ENCODE results near the gene CYB5D1.

DNA sequence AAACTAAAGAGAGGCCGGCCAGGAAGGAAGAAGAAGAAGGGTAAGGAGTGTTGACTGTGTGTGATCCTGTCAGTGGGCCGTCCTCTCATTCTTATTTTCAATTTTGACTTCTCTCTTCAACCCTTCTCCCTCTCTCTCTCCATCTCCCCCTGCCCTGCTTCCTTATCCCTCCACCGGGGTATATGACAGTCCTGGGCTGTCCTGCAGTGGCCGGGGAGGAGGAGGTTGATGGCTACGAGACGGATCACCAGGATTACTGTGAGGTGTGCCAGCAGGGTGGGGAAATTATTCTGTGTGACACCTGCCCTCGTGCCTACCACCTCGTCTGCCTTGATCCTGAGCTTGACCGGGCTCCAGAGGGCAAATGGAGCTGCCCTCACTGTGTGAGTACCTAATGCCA is 36.4 kb downstream of the CYB5D1 start:
- TF ChIP-seq, protein P1, sequence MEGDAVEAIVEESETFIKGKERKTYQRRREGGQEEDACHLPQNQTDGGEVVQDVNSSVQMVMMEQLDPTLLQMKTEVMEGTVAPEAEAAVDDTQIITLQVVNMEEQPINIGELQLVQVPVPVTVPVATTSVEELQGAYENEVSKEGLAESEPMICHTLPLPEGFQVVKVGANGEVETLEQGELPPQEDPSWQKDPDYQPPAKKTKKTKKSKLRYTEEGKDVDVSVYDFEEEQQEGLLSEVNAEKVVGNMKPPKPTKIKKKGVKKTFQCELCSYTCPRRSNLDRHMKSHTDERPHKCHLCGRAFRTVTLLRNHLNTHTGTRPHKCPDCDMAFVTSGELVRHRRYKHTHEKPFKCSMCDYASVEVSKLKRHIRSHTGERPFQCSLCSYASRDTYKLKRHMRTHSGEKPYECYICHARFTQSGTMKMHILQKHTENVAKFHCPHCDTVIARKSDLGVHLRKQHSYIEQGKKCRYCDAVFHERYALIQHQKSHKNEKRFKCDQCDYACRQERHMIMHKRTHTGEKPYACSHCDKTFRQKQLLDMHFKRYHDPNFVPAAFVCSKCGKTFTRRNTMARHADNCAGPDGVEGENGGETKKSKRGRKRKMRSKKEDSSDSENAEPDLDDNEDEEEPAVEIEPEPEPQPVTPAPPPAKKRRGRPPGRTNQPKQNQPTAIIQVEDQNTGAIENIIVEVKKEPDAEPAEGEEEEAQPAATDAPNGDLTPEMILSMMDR (IDR thresholded peaks at IDR 0.05; ENCODE audit: borderline replicate concordance, extremely low read depth, low read length, poor library complexity, severe bottlenecking) = no peak
- no peak for TF ChIP-seq EZH2 (IDR thresholded peaks at IDR 0.05; ENCODE audit: borderline replicate concordance, low read depth, low read length, severe bottlenecking)

All from DND-41 (cell line).